ENCODE measurements around the gene ADIPOR2.
"Not testable (repeated sequence)": the region's sequence is repeated elsewhere in the genome, so short reads cannot be mapped to it uniquely, and the experiment has no call there.

The ADIPOR2 gene

GRCh38 chr12:1815108-1815507, 124.2 kb downstream of the ADIPOR2 start:
- Histone ChIP-seq H3K4me2 (ENCODE audit: insufficient read depth, low read length) (no peak overlapping the region), H4K20me1 (ENCODE audit: insufficient read depth, low read length) (no peaks in the 10 kb centered on the region), H3K27me3 (ENCODE audit: insufficient read depth, low read length, poor library complexity) (peaks cover 16% of the 10 kb centered on the region), H3K9me3 (ENCODE audit: insufficient read depth, low read length, severe bottlenecking) (no peaks in the 10 kb centered on the region), H3K9ac (ENCODE audit: low read depth, low read length) (no peak overlapping the region), H3K79me2 (ENCODE audit: insufficient read depth, low read length) (no peaks in the 10 kb centered on the region), H3K36me3 (ENCODE audit: insufficient read depth, low read length) (no peaks in the 10 kb centered on the region), H3K27ac (ENCODE audit: low read length) (no peak overlapping the region), H2AFZ (ENCODE audit: low read depth, low read length) (no peak overlapping the region), H3K4me3 (ENCODE audit: low read depth in 1 of 2, low read length in 2 of 2) (no peak overlapping the region), H3K4me1 (ENCODE audit: insufficient read depth, low read length) (no peaks in the 10 kb centered on the region)
- TF ChIP-seq, protein P1, sequence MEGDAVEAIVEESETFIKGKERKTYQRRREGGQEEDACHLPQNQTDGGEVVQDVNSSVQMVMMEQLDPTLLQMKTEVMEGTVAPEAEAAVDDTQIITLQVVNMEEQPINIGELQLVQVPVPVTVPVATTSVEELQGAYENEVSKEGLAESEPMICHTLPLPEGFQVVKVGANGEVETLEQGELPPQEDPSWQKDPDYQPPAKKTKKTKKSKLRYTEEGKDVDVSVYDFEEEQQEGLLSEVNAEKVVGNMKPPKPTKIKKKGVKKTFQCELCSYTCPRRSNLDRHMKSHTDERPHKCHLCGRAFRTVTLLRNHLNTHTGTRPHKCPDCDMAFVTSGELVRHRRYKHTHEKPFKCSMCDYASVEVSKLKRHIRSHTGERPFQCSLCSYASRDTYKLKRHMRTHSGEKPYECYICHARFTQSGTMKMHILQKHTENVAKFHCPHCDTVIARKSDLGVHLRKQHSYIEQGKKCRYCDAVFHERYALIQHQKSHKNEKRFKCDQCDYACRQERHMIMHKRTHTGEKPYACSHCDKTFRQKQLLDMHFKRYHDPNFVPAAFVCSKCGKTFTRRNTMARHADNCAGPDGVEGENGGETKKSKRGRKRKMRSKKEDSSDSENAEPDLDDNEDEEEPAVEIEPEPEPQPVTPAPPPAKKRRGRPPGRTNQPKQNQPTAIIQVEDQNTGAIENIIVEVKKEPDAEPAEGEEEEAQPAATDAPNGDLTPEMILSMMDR (IDR thresholded peaks at IDR 0.05; ENCODE audit: borderline replicate concordance, extremely low read depth, low read length, poor library complexity, severe bottlenecking), result no peak
- TF ChIP-seq EZH2 (IDR thresholded peaks at IDR 0.05; ENCODE audit: borderline replicate concordance, low read depth, low read length, severe bottlenecking), result no peak
- ATAC-seq (ENCODE audit: insufficient read depth, low read depth) (no peak), DNase-seq (no peak)

DNA sequence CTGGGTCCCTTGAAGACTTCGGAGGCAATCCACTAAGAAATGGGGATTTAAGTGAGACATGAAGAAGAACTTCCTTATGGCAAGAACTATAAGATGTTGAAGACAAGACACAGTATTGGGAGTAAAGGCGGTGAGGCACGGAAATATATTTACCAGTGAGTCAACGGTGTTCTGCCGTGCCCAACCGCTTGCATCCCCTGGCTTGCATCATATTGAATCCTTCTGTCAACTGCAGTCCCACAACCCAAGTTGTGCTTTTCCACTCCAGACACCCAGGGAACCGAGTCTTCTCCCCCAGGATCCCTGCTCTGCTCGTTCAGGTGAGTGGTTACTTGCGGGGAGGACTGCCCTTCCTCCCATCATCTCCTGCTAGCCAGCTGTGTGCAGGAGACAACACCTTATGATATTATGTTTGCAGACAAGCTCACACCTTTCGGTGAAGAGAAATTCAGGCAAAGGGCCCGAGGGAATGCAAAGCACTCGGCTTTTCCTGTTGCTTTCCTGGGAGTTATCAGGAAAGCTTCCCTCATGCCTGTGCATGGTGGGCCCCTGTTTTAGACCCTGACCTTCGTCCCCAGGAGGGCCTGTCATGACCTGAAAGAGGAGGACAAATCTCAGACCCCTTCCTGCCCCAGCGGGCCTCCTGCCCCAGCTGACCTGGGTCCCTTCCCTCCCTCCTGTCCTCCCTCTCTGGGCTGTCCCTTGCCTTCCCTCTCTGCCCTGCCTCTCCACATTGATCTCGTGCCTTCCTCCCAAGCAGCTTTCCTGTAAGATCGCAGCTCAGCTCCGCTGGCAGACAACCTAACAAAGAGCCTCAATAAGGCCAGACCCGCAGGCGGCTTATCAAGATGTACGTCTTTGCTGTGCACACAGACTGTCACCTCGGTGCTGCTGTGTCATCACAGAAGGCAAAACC, 125.2 kb downstream of the ADIPOR2 start:
- H3K4me1 ChIP-seq (ENCODE audit: insufficient read depth, low read length), result no peaks in the 10 kb centered on the region
- H3K4me3 ChIP-seq (ENCODE audit: low read depth in 1 of 2, low read length in 2 of 2), result no peak overlapping the region
- no peaks in the 10 kb centered on the region for H3K79me2 ChIP-seq (ENCODE audit: insufficient read depth, low read length)
- H3K27ac ChIP-seq (ENCODE audit: low read length), result no peak overlapping the region
- DNase-seq (no peak), ATAC-seq (ENCODE audit: insufficient read depth, low read depth) (no peak)
- peaks cover 2% of the 10 kb centered on the region; the same call in 1 of the 2 replicates for H4K20me1 ChIP-seq (ENCODE audit: insufficient read depth, low read length)
- no peak overlapping the region for H2AFZ ChIP-seq (ENCODE audit: low read depth, low read length)
- no peaks in the 10 kb centered on the region for H3K36me3 ChIP-seq (ENCODE audit: insufficient read depth, low read length)
- no peaks in the 10 kb centered on the region for H3K9me3 ChIP-seq (ENCODE audit: insufficient read depth, low read length, severe bottlenecking)
- peaks cover 26% of the 10 kb centered on the region for H3K27me3 ChIP-seq (ENCODE audit: insufficient read depth, low read length, poor library complexity)
- no peak overlapping the region for H3K4me2 ChIP-seq (ENCODE audit: insufficient read depth, low read length)
- TF ChIP-seq, protein P1 (IDR thresholded peaks at IDR 0.05; ENCODE audit: borderline replicate concordance, extremely low read depth, low read length, poor library complexity, severe bottlenecking), result no peak
- no peak for TF ChIP-seq EZH2 (IDR thresholded peaks at IDR 0.05; ENCODE audit: borderline replicate concordance, low read depth, low read length, severe bottlenecking)
- no peak overlapping the region for H3K9ac ChIP-seq (ENCODE audit: low read depth, low read length)

DNA sequence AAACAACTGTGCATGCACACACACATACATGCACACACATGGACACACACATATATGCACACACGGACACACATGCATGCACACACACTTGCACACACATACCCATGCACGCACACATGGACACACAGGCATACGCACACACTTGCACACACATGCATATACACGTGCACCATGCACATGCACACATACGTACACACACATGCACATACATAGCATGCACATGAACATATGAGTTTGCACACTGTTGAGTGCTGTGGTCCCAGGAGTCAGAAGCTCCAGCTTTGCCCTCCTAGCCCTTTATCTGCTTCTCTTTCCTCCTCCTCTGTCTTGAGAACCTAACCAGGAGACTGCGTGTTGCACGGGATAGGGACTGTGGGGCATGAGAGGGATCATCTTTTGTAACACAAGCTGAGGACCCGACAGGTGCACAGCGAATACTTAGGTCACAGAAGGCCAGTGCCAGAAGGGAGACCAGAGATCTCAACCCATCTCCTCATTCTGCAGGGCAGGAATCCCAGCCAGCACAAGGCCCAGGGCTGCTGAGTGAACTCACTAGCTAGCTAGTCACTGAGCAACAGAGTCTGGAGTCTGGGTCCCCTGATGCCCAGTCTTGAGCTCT, 126.0 kb downstream of the ADIPOR2 start:
- Histone ChIP-seq H3K4me2 (ENCODE audit: insufficient read depth, low read length) (no peak overlapping the region), H3K9ac (ENCODE audit: low read depth, low read length) (no peak overlapping the region), H4K20me1 (ENCODE audit: insufficient read depth, low read length) (peaks cover 8% of the 10 kb centered on the region), H3K27me3 (ENCODE audit: insufficient read depth, low read length, poor library complexity) (peaks cover 34% of the 10 kb centered on the region), H3K9me3 (ENCODE audit: insufficient read depth, low read length, severe bottlenecking) (no peaks in the 10 kb centered on the region), H3K4me1 (ENCODE audit: insufficient read depth, low read length) (no peaks in the 10 kb centered on the region), H3K27ac (ENCODE audit: low read length) (no peak overlapping the region), H2AFZ (ENCODE audit: low read depth, low read length) (no peak overlapping the region), H3K36me3 (ENCODE audit: insufficient read depth, low read length) (no peaks in the 10 kb centered on the region), H3K4me3 (ENCODE audit: low read depth in 1 of 2, low read length in 2 of 2) (no peak overlapping the region), H3K79me2 (ENCODE audit: insufficient read depth, low read length) (no peaks in the 10 kb centered on the region)
- no peak for ATAC-seq (ENCODE audit: insufficient read depth, low read depth)
- no peak for TF ChIP-seq EZH2 (IDR thresholded peaks at IDR 0.05; ENCODE audit: borderline replicate concordance, low read depth, low read length, severe bottlenecking)
- TF ChIP-seq, protein P1 (IDR thresholded peaks at IDR 0.05; ENCODE audit: borderline replicate concordance, extremely low read depth, low read length, poor library complexity, severe bottlenecking), result no peak
- no peak for DNase-seq

DNA sequence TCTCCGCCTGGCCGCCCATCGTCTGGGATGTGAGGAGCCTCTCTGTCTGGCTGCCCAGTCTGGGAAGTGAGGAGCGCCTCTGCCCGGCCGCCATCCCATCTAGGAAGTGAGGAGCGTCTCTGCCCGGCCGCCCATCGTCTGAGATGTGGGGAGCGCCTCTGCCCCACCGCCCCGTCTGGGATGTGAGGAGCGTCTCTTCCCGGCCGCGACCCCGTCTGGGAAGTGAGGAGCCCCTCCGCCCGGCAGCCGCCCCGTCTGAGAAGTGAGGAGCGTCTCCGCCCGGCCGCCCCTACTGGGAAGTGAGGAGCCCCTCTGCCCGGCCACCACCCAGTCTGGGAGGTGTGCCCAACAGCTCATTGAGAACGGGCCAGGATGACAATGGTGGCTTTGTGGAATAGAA, 127.1 kb downstream of the ADIPOR2 start:
- H3K9me3 ChIP-seq (ENCODE audit: insufficient read depth, low read length, severe bottlenecking); DNase-seq; H3K4me2 ChIP-seq (ENCODE audit: insufficient read depth, low read length); H2AFZ ChIP-seq (ENCODE audit: low read depth, low read length); H3K36me3 ChIP-seq (ENCODE audit: insufficient read depth, low read length); H3K4me3 ChIP-seq (ENCODE audit: low read depth in 1 of 2, low read length in 2 of 2); H3K4me1 ChIP-seq (ENCODE audit: insufficient read depth, low read length); ATAC-seq (ENCODE audit: insufficient read depth, low read depth); H3K27ac ChIP-seq (ENCODE audit: low read length); H4K20me1 ChIP-seq (ENCODE audit: insufficient read depth, low read length); H3K9ac ChIP-seq (ENCODE audit: low read depth, low read length); H3K79me2 ChIP-seq (ENCODE audit: insufficient read depth, low read length): not testable (repeated sequence)
- H3K27me3 ChIP-seq (ENCODE audit: insufficient read depth, low read length, poor library complexity), result peaks cover 36% of the 10 kb centered on the region

Data from DND-41 (cell line).